HEK293 (cell line): ENCODE measurements around the gene TADA1.

ENCODE experiments used
- CTCF ChIP-seq: fragments of 450-650 bp; formaldehyde crosslinking; IDR thresholded peaks from 2 replicates; pipeline ENCODE4 v1.5.1; 2016; ENCODE audit warnings: missing biosample characterization, missing genetic modification characterization
- EGR2 ChIP-seq: fragments of 450-650 bp; formaldehyde crosslinking; IDR thresholded peaks from 2 replicates; pipeline ENCODE4 v1.5.1; 2016; ENCODE audit warnings: low read depth, missing biosample characterization, missing genetic modification characterization
- GLIS1 ChIP-seq: fragments of 450-650 bp; formaldehyde crosslinking; IDR thresholded peaks from 2 replicates; pipeline ENCODE4 v1.5.1; 2016; ENCODE audit warnings: missing biosample characterization, missing genetic modification characterization
- REST ChIP-seq: fragments of 450-650 bp; formaldehyde crosslinking; IDR thresholded peaks from 2 replicates; pipeline ENCODE4 v1.5.1; 2016; ENCODE audit warnings: missing biosample characterization, missing genetic modification characterization
- SETDB1 ChIP-seq: IDR thresholded peaks from one replicate; pipeline ENCODE4 v1.6.1; 2017; ENCODE audit warnings: mild to moderate bottlenecking, low read length, moderate library complexity, mixed read lengths; ENCODE audit not compliant: insufficient read length
- ZBTB26 ChIP-seq: fragments of 450-650 bp; formaldehyde crosslinking; optimal IDR thresholded peaks from 2 replicates; pipeline ENCODE3; 2016; ENCODE audit warnings: missing biosample characterization, mild to moderate bottlenecking, missing genetic modification characterization
- ZBTB7A ChIP-seq: fragments of 450-650 bp; formaldehyde crosslinking; IDR thresholded peaks from 2 replicates; pipeline ENCODE4 v1.5.1; 2016; ENCODE audit warnings: low read depth, missing biosample characterization, missing genetic modification characterization
- ZNF223 ChIP-seq: fragments of 450-650 bp; formaldehyde crosslinking; IDR thresholded peaks from 2 replicates; pipeline ENCODE4 v1.5.1; 2016; ENCODE audit warnings: missing biosample characterization, missing genetic modification characterization
- ZNF335 ChIP-seq: fragments of 450-650 bp; formaldehyde crosslinking; conservative IDR thresholded peaks from 2 replicates; pipeline ENCODE4 v1.5.1; 2016; ENCODE audit warnings: missing biosample characterization, missing genetic modification characterization
- ZNF549 ChIP-seq: fragments of 450-650 bp; IDR thresholded peaks from 2 replicates; pipeline ENCODE4 v1.5.1; 2018; ENCODE audit warnings: missing biosample characterization, missing genetic modification characterization, mild to moderate bottlenecking, inconsistent platforms, moderate library complexity
- ZNF585B ChIP-seq: fragments of 450-650 bp; formaldehyde crosslinking; IDR thresholded peaks from 2 replicates; pipeline ENCODE4 v1.5.1; 2016; ENCODE audit warnings: missing biosample characterization, missing genetic modification characterization
- TF ChIP-seq, protein P1 (sequence below): fragments of 450-650 bp; formaldehyde crosslinking; IDR thresholded peaks from 2 replicates; pipeline ENCODE4 v1.5.1; 2016; ENCODE audit warnings: missing biosample characterization, missing genetic modification characterization
- TF ChIP-seq, protein P2 (sequence below): fragments of 450-650 bp; formaldehyde crosslinking; IDR thresholded peaks from 2 replicates; pipeline ENCODE4 v1.5.1; 2016; ENCODE audit warnings: missing biosample characterization, missing genetic modification characterization
- TF ChIP-seq, protein P3 (sequence below): sonication (generic); formaldehyde crosslinking; IDR thresholded peaks from 2 replicates; pipeline ENCODE4 v1.8.1; 2022; ENCODE audit warnings: mild to moderate bottlenecking, moderate library complexity, missing genetic modification reagents

- TF ChIP-seq EGR2 (tag by site-specific recombination) = no peak
- no peak for TF ChIP-seq SETDB1
- no peak for TF ChIP-seq ZNF335
- no peak for TF ChIP-seq ZBTB7A (tag by site-specific recombination)
- TF ChIP-seq CTCF (tag by site-specific recombination) = no peak
- TF ChIP-seq ZNF549 = no peak
- TF ChIP-seq, protein P1, sequence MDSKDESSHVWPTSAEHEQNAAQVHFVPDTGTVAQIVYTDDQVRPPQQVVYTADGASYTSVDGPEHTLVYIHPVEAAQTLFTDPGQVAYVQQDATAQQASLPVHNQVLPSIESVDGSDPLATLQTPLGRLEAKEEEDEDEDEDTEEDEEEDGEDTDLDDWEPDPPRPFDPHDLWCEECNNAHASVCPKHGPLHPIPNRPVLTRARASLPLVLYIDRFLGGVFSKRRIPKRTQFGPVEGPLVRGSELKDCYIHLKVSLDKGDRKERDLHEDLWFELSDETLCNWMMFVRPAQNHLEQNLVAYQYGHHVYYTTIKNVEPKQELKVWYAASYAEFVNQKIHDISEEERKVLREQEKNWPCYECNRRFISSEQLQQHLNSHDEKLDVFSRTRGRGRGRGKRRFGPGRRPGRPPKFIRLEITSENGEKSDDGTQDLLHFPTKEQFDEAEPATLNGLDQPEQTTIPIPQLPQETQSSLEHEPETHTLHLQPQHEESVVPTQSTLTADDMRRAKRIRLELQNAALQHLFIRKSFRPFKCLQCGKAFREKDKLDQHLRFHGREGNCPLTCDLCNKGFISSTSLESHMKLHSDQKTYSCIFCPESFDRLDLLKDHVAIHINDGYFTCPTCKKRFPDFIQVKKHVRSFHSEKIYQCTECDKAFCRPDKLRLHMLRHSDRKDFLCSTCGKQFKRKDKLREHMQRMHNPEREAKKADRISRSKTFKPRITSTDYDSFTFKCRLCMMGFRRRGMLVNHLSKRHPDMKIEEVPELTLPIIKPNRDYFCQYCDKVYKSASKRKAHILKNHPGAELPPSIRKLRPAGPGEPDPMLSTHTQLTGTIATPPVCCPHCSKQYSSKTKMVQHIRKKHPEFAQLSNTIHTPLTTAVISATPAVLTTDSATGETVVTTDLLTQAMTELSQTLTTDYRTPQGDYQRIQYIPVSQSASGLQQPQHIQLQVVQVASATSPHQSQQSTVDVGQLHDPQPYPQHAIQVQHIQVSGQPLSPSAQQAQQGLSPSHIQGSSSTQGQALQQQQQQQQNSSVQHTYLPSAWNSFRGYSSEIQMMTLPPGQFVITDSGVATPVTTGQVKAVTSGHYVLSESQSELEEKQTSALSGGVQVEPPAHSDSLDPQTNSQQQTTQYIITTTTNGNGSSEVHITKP (tag by site-specific recombination) = no peak
- TF ChIP-seq ZNF585B (tag by site-specific recombination) = no peak
- TF ChIP-seq ZNF223 (tag by site-specific recombination) = no peak
- no peak for TF ChIP-seq ZBTB26 (tag by site-specific recombination)
- TF ChIP-seq, protein P2, sequence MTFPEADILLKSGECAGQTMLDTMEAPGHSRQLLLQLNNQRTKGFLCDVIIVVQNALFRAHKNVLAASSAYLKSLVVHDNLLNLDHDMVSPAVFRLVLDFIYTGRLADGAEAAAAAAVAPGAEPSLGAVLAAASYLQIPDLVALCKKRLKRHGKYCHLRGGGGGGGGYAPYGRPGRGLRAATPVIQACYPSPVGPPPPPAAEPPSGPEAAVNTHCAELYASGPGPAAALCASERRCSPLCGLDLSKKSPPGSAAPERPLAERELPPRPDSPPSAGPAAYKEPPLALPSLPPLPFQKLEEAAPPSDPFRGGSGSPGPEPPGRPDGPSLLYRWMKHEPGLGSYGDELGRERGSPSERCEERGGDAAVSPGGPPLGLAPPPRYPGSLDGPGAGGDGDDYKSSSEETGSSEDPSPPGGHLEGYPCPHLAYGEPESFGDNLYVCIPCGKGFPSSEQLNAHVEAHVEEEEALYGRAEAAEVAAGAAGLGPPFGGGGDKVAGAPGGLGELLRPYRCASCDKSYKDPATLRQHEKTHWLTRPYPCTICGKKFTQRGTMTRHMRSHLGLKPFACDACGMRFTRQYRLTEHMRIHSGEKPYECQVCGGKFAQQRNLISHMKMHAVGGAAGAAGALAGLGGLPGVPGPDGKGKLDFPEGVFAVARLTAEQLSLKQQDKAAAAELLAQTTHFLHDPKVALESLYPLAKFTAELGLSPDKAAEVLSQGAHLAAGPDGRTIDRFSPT (tag by site-specific recombination) = no peak
- TF ChIP-seq, protein P3, sequence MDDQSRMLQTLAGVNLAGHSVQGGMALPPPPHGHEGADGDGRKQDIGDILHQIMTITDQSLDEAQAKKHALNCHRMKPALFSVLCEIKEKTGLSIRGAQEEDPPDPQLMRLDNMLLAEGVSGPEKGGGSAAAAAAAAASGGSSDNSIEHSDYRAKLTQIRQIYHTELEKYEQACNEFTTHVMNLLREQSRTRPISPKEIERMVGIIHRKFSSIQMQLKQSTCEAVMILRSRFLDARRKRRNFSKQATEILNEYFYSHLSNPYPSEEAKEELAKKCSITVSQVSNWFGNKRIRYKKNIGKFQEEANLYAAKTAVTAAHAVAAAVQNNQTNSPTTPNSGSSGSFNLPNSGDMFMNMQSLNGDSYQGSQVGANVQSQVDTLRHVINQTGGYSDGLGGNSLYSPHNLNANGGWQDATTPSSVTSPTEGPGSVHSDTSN (CRISPR knock-in tag) = no peak
- TF ChIP-seq GLIS1 (tag by site-specific recombination) = no peak
- TF ChIP-seq REST (tag by site-specific recombination) = no peak
These were observed 39.0 kb upstream of the TADA1 start for GRCh38 chr1:166915042-166915441.
